H9 (cell line): ENCODE results near the gene PAQR4. TPM values are rescaled to one million over a fixed set of nuclear protein-coding genes. Genes with fewer than 3 reads are reported as not detected.

Experiments
- DNase-seq: peaks from one replicate; pipeline ENCODE4 v3.0.0-alpha.2; 2017
- H2AFZ ChIP-seq: one replicate; pipeline ENCODE4 v1.6.1; 2013; ENCODE audit warnings: mild to moderate bottlenecking, low read length, control low read depth, moderate library complexity
- H2AK5ac ChIP-seq: 2 replicates; pipeline ENCODE4 v1.6.1; 2013; ENCODE audit warnings: low read length, control low read depth, mixed read lengths; ENCODE audit not compliant: insufficient read length
- H2BK120ac ChIP-seq: one replicate; pipeline ENCODE4 v1.6.1; 2013; ENCODE audit warnings: low read depth, mild to moderate bottlenecking, low read length, control low read depth, inconsistent platforms; ENCODE audit not compliant: poor library complexity, severe bottlenecking
- H2BK12ac ChIP-seq: 2 replicates; pipeline ENCODE4 v1.6.1; 2013; ENCODE audit warnings: low read length, control low read depth, mixed read lengths, low read depth; ENCODE audit not compliant: insufficient read length
- H2BK15ac ChIP-seq: 2 replicates; pipeline ENCODE4 v1.6.1; 2013; ENCODE audit warnings: low read depth, low read length, control low read depth
- H2BK20ac ChIP-seq: one replicate; pipeline ENCODE4 v1.6.1; 2013; ENCODE audit warnings: low read depth, mild to moderate bottlenecking, low read length, control low read depth, inconsistent platforms; ENCODE audit not compliant: poor library complexity, severe bottlenecking
- H2BK5ac ChIP-seq: 2 replicates; pipeline ENCODE4 v1.6.1; 2013; ENCODE audit warnings: low read length, control low read depth, mixed read lengths; ENCODE audit not compliant: insufficient read length
- H3K14ac ChIP-seq: 2 replicates; pipeline ENCODE4 v1.6.1; 2013; ENCODE audit warnings: low read length, control low read depth; ENCODE audit not compliant: insufficient read depth
- H3K18ac ChIP-seq: 2 replicates; pipeline ENCODE4 v1.6.1; 2013; ENCODE audit warnings: low read depth, mild to moderate bottlenecking, mixed read lengths, low read length, control low read depth; ENCODE audit not compliant: insufficient read length
- H3K23ac ChIP-seq: 2 replicates; pipeline ENCODE4 v1.6.1; 2013; ENCODE audit warnings: low read length, control low read depth, mixed read lengths, low read depth; ENCODE audit not compliant: insufficient read length
- H3K23me2 ChIP-seq: 2 replicates; pipeline ENCODE4 v1.6.1; 2013; ENCODE audit warnings: low read depth, mild to moderate bottlenecking, mixed read lengths, low read length, control low read depth; ENCODE audit not compliant: insufficient read length, poor library complexity, severe bottlenecking
- H3K27ac ChIP-seq: 2 replicates; pipeline ENCODE4 v1.5.1; 2013; ENCODE audit warnings: low read length, control low read depth, mixed read lengths, low read depth; ENCODE audit not compliant: insufficient read length
- H3K27me3 ChIP-seq: 2 replicates; pipeline ENCODE4 v1.6.1; 2013; ENCODE audit warnings: low read length, control low read depth, inconsistent platforms; ENCODE audit not compliant: insufficient read depth
- H3K4ac ChIP-seq: 2 replicates; pipeline ENCODE4 v1.6.1; 2013; ENCODE audit warnings: low read depth, mild to moderate bottlenecking, control low read depth, inconsistent platforms, low read length, moderate library complexity
- H3K4me1 ChIP-seq: 2 replicates; pipeline ENCODE4 v1.6.1; 2013; ENCODE audit warnings: low read length, control low read depth, inconsistent platforms; ENCODE audit not compliant: insufficient read depth
- H3K4me2 ChIP-seq: 2 replicates; pipeline ENCODE4 v1.6.1; 2013; ENCODE audit warnings: low read length, control low read depth, mixed read lengths; ENCODE audit not compliant: insufficient read length, insufficient read depth
- H3K56ac ChIP-seq: 2 replicates; pipeline ENCODE4 v1.6.1; 2013; ENCODE audit warnings: low read depth, mild to moderate bottlenecking, mixed read lengths, low read length, control low read depth; ENCODE audit not compliant: insufficient read length
- H3K79me1 ChIP-seq: 2 replicates; pipeline ENCODE4 v1.6.1; 2013; ENCODE audit warnings: low read depth, mild to moderate bottlenecking, moderate library complexity, low read length, control low read depth, inconsistent platforms; ENCODE audit not compliant: insufficient read depth, poor library complexity, severe bottlenecking
- H3K79me2 ChIP-seq: 2 replicates; pipeline ENCODE4 v1.6.1; 2013; ENCODE audit warnings: low read length, control low read depth, inconsistent platforms; ENCODE audit not compliant: insufficient read depth
- H3K9ac ChIP-seq: 2 replicates; pipeline ENCODE4 v1.6.1; 2013; ENCODE audit warnings: low read length, control low read depth, mixed read lengths; ENCODE audit not compliant: insufficient read length; ENCODE audit errors: extremely low read depth
- H3K9me3 ChIP-seq: one replicate; pipeline ENCODE4 v1.6.1; 2013; ENCODE audit warnings: low read depth, low read length, inconsistent platforms; ENCODE audit not compliant: control insufficient read depth
- H3T11ph ChIP-seq: one replicate; pipeline ENCODE4 v1.6.1; 2013; ENCODE audit warnings: mild to moderate bottlenecking, low read length, control low read depth, inconsistent platforms
- H4K20me1 ChIP-seq: one replicate; pipeline ENCODE4 v1.6.1; 2013; ENCODE audit not compliant: control insufficient read depth, insufficient read length, insufficient read depth
- H4K5ac ChIP-seq: 2 replicates; pipeline ENCODE4 v1.6.1; 2013; ENCODE audit warnings: low read depth, mild to moderate bottlenecking, mixed read lengths, low read length, control low read depth; ENCODE audit not compliant: insufficient read length
- H4K8ac ChIP-seq: replicated peaks from 2 replicates; pipeline ENCODE4 v1.6.1; 2013; ENCODE audit warnings: low read length, control low read depth, mixed read lengths, low read depth; ENCODE audit not compliant: insufficient read length
- H4K91ac ChIP-seq: 2 replicates; pipeline ENCODE4 v1.6.1; 2013; ENCODE audit warnings: low read depth, mild to moderate bottlenecking, moderate library complexity, mixed read lengths, low read length, control low read depth; ENCODE audit not compliant: insufficient read length
- H3K27ac Mint-ChIP-seq, 3 experiments: 2 replicates in 2 of 3; 3 replicates in 1 of 3; pipeline ENCODE4 v1.8.0; 2020 to 2021; ENCODE audit warnings: mixed read lengths in 3 of 3, mild to moderate bottlenecking in 1 of 3, moderate library complexity in 1 of 3
- H3K27me3 Mint-ChIP-seq: 2 replicates; pipeline ENCODE4 v1.8.0; 2021; ENCODE audit warnings: low read depth, mild to moderate bottlenecking, moderate library complexity, mixed read lengths
- H3K36me3 Mint-ChIP-seq, 3 experiments: 2 replicates in 2 of 3; 3 replicates in 1 of 3; pipeline ENCODE4 v1.8.0; 2020 to 2021; ENCODE audit warnings: low read depth in 3 of 3, mixed read lengths in 3 of 3; ENCODE audit not compliant: insufficient read depth in 1 of 3
- H3K4me1 Mint-ChIP-seq, 2 experiments: 2 replicates each; pipeline ENCODE4 v1.8.0; 2020; ENCODE audit warnings: mixed read lengths in 2 of 2
- H3K4me3 Mint-ChIP-seq, 2 experiments: 2 replicates in 1 of 2; 3 replicates in 1 of 2; pipeline ENCODE4 v1.8.0; 2020 to 2021; ENCODE audit warnings: mild to moderate bottlenecking in 2 of 2, mixed read lengths in 2 of 2, moderate library complexity in 1 of 2
- H3K9me3 Mint-ChIP-seq, 2 experiments: 2 replicates in 1 of 2; 3 replicates in 1 of 2; pipeline ENCODE4 v1.8.0; 2020; ENCODE audit warnings: mild to moderate bottlenecking in 2 of 2, mixed read lengths in 2 of 2, moderate library complexity in 1 of 2
- CTCF ChIP-seq: fragments of 200-600 bp; sonication (generic); conservative IDR thresholded peaks from 3 replicates; pipeline ENCODE4 v1.8.0; 2021; ENCODE audit warnings: antibody characterized with exemption, mild to moderate bottlenecking
- WGBS: extraction: QIAGEN DNeasy Blood & Tissue Kit; methylation state at CpG from one replicate; pipeline ENCODE4 v1.1.7; 2013; ENCODE audit warnings: missing lambda C conversion rate, low lambda C conversion rate, mixed read lengths; ENCODE audit not compliant: insufficient read length; ENCODE audit errors: extremely low coverage; 5-methylcytosine and 5-hydroxymethylcytosine counted together
- total RNA-seq: library from RNA; stranded (reverse); gene quantifications from 2 replicates; pipeline ENCODE4 v1.2.1, GENCODE V29; 2021

The PAQR4 gene
- total RNA-seq, 1 experiment from 2014 or later = 32.1 TPM

- H3K4me3 Mint-ChIP-seq = peak within 1 kb of the TSS; percentile 51 to 79
- H2BK12ac ChIP-seq = no peak within 1 kb of the TSS
These were observed 43.8 kb downstream of the PAQR4 start, which contains the start of gene CLDN9 for GRCh38 chr16:3012828-3013420. TSS of gene CLDN9 (plus strand) at chr16:3012923. CDS start at chr16:3013363, 440 bp downstream.

More at GRCh38 chr16:3012828-3013420, 43.8 kb downstream of the PAQR4 start, which contains the start of gene CLDN9:
- H3K27ac ChIP-seq = no peak within 1 kb of the TSS
- H3K14ac ChIP-seq = peak within 1 kb of the TSS; percentile 30; the same call in 1 of the 2 replicates
- no peak within 1 kb of the TSS for H3K9ac ChIP-seq
- H2AK5ac ChIP-seq = no peak within 1 kb of the TSS
- no peak within 1 kb of the TSS for H2BK120ac ChIP-seq
- no peak within 1 kb of the TSS for H4K8ac ChIP-seq
- peaks cover 9% of the 10 kb centered on the region; the same call in 1 of the 2 replicates for H3K79me2 ChIP-seq
- H4K91ac ChIP-seq = no peak within 1 kb of the TSS
- WGBS = no CpG with 5 or more reads among the region's 27 CpGs
- no peak within 1 kb of the TSS for H2BK15ac ChIP-seq
- H4K5ac ChIP-seq = no peak within 1 kb of the TSS
- TF ChIP-seq CTCF = no peak
- H3K4me2 ChIP-seq = peak within 1 kb of the TSS; percentile 37
- no peak within 1 kb of the TSS for H3K56ac ChIP-seq
- H3K79me1 ChIP-seq = no peaks in the 10 kb centered on the region
- H3K4me1 Mint-ChIP-seq = peaks cover 51 to 80% of the 10 kb centered on the region in 2 experiments
- H3K23me2 ChIP-seq = peaks cover 22% of the 10 kb centered on the region
- H2BK5ac ChIP-seq = no peak within 1 kb of the TSS
- H3K4me1 ChIP-seq = no peaks in the 10 kb centered on the region; the same call in 1 of the 2 replicates
- H2BK20ac ChIP-seq = no peak within 1 kb of the TSS
- peak; percentile 72 for DNase-seq
- H3K27me3 Mint-ChIP-seq = peaks cover 6% of the 10 kb centered on the region
- H2AFZ ChIP-seq = no peak within 1 kb of the TSS
- peaks cover 21 to 32% (median 30%) of the 10 kb centered on the region in 3 experiments for H3K36me3 Mint-ChIP-seq
- no peak within 1 kb of the TSS for H3K4ac ChIP-seq
- H3T11ph ChIP-seq = no peak within 1 kb of the TSS
- H3K27ac Mint-ChIP-seq = peak within 1 kb of the TSS; percentile 61 to 76 (median 75); a peak in 5 of 7 replicates
- no peaks in the 10 kb centered on the region for H3K9me3 Mint-ChIP-seq
- no peak within 1 kb of the TSS for H3K23ac ChIP-seq
- no peaks in the 10 kb centered on the region for H3K27me3 ChIP-seq
- H3K18ac ChIP-seq = peak within 1 kb of the TSS; percentile 40
- H4K20me1 ChIP-seq = no peaks in the 10 kb centered on the region
- no peaks in the 10 kb centered on the region for H3K9me3 ChIP-seq
